Fibroblast of villous mesenchyme (primary cell): ENCODE measurements around the gene SLC39A11. TPM values are rescaled to one million over a fixed set of nuclear protein-coding genes. Genes with fewer than 3 reads are reported as not detected.
A peak's percentile ranks its signal among the peaks of the same experiment; 100 is the strongest.

Experiments
- DNase-seq: peaks from one replicate; pipeline ENCODE4 v3.0.0-alpha.2; 2010; ENCODE audit warnings: low read depth
- H3K4me3 ChIP-seq: 2 replicates; pipeline ENCODE4 v1.5.1; 2011; ENCODE audit warnings: low read depth, mild to moderate bottlenecking, low read length
- total RNA-seq: library from RNA; depleted of rRNA; stranded (reverse); fragments of >200 nt; gene quantifications from 2 replicates; pipeline ENCODE4 v1.2.3, GENCODE V29; 2012
- TF ChIP-seq, protein P1 (sequence below): IDR thresholded peaks from 2 replicates; pipeline ENCODE4 v1.5.1; 2012; ENCODE audit warnings: low read depth, mild to moderate bottlenecking, low read length; ENCODE audit not compliant: insufficient read depth

Gene SLC39A11
- total RNA-seq, 1 donor, result 16.0 TPM

DNA sequence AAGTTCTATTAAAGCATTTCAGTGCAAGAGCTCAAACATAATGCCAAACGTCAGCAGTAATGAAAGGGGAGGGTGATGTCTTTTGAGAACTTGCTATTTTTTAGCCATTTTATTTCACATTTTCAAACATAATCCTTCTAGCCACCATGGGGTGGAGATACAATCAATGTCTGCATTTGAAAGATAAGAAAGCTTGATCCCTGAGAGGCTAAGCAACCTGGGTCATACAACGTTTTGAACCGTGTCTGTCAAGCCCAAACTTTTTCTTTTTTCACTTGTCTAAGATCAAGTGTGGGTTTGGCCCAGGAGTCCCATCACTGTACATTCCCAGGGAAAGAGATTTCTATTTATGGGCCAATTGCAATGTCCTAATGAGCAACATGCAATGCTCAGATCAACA lies 331.1 kb downstream of the SLC39A11 start:
- DNase-seq, result no peak
- no peak overlapping the region for H3K4me3 ChIP-seq
- TF ChIP-seq, protein P1, sequence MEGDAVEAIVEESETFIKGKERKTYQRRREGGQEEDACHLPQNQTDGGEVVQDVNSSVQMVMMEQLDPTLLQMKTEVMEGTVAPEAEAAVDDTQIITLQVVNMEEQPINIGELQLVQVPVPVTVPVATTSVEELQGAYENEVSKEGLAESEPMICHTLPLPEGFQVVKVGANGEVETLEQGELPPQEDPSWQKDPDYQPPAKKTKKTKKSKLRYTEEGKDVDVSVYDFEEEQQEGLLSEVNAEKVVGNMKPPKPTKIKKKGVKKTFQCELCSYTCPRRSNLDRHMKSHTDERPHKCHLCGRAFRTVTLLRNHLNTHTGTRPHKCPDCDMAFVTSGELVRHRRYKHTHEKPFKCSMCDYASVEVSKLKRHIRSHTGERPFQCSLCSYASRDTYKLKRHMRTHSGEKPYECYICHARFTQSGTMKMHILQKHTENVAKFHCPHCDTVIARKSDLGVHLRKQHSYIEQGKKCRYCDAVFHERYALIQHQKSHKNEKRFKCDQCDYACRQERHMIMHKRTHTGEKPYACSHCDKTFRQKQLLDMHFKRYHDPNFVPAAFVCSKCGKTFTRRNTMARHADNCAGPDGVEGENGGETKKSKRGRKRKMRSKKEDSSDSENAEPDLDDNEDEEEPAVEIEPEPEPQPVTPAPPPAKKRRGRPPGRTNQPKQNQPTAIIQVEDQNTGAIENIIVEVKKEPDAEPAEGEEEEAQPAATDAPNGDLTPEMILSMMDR, result no peak

DNA sequence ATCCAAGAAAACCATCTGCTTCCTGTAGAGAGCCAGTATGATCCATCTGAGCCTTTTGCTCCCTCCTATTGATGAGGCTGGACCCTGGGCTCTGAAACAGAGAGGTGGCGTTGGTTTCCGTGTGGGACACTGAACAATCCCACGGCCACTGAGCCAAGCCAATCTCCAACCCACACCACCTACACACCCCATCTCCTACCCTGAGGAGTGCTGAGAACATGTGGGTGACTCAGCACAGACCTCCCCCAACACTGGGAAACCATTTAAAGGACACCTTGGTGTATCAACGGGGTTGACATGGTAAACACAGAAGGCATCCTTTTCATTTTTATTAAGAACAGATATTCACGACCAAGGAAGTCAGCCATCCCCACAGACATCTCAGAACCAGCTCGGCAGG lies 332.1 kb downstream of the SLC39A11 start:
- H3K4me3 ChIP-seq, result no peak overlapping the region
- TF ChIP-seq, protein P1, result no peak
- DNase-seq, result no peak

DNA sequence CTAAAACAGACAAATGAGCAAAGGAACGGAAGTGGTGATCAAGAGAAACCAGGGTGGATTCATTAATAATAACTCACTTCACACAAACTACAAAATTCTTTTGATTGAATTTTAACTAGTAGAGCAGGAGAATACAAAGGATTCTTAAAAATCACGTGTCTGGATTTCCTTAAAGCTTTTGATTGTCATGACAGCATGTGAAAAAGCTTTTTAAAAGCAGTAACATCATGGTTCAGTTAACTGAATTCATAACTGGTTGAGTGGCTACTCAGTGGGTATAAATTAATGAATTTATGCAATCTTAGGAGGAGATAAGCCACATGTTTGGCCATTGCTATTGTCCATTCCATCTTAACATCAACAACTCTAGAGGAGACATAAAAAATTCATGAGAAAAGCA lies 333.2 kb downstream of the SLC39A11 start:
- TF ChIP-seq, protein P1, result no peak
- DNase-seq, result peak; percentile 2
- no peak overlapping the region for H3K4me3 ChIP-seq

DNA sequence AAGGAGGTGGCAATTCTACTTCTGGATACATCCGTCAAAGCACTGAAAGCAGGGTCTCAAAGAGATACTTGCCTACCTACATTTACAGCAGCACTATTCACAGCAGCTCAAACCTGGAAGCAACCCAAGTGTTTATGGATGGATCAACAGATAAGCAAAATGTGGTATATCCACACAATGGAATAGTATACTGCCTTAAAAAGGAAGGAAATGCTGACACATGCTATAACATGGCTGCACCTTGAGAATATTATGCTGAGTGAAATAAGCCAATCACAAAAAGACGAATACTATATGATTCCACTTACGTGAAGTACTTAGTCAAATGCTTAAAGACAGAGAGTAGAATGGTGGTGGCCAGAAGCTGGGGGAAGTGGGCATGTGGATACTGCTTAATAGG lies 336.2 kb downstream of the SLC39A11 start:
- H3K4me3 ChIP-seq, result no peak overlapping the region
- TF ChIP-seq, protein P1, result no peak
- no peak for DNase-seq

DNA sequence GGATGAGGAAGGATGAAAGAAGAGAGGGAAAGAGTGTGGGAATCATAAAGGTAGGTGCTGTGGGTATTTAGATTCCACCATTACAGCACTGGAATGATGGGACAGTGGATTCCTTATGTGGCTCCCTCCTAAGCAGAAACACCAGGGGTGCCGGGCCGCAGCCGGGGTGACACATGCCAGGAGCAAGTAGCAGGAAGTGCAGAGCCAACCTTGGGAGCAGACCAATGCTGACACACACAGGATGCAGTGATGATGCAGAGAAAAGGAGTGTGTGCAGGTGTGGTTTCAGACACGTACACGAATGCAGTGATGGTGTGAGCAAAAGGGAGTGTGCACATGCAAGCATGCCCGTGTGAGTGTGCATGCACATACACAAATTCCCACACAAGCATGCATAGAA lies 338.0 kb downstream of the SLC39A11 start:
- TF ChIP-seq, protein P1, result no peak
- no peak overlapping the region for H3K4me3 ChIP-seq
- no peak for DNase-seq

DNA sequence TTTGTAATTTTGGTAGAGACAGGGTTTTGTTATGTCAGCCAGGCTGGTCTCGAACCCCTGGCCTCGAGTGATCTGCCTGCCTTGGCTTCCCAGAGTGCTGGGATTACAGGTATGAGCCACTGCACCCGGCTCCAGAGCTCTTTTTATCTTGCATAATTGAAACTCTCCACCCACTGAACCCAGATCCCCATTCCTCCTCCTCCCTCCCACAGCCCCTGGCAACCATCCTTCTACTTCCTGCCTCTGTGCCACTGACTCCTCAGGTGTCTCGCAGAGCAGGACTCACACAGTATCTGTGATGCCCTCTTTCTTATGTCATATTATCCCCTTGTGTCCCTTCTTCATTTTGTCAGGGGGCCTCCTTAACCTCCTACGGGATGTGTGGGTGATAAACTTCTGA lies 340.7 kb downstream of the SLC39A11 start:
- TF ChIP-seq, protein P1, result no peak
- H3K4me3 ChIP-seq, result no peak overlapping the region
- no peak for DNase-seq

DNA sequence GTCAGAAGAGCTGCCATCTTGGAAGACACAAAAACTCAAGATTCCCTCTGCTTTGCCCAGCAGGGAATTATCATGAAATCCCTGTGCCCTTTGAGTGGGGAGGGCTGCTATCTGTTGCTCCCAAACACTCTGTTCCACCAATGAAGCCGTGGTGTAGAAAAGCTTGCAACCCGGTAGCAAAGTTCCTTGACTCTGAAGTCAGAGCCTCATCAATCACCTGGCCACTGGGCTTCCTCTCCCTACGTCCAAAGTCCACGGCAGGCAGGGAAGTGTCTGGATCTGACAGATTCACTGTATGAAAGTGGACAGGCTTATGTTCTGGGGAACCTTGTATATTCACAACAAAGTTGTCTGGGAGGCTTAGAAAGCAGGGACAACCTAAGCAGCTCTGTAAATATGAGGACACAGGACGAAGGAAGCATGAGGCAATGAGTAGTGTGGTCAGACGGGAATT lies 343.3 kb downstream of the SLC39A11 start:
- TF ChIP-seq, protein P1, result no peak
- H3K4me3 ChIP-seq, result no peak overlapping the region
- no peak for DNase-seq
